HCT116 (cell line): ENCODE data around the gene KLHDC7A. TPM values are rescaled to one million over a fixed set of nuclear protein-coding genes. Genes with fewer than 3 reads are reported as not detected.

Source experiments
- ATAC-seq: fragments of 200-7000 bp; cut with Tn5 transposase; 2 replicates; pipeline ENCODE4 v1.9.1; 2020; ENCODE audit warnings: mild to moderate bottlenecking, moderate library complexity
- BruUV-seq: library from RNA; stranded (reverse); fragments of 400-500 nt; replicated peaks from 2 replicates; lab custom pipeline; 2021; lab: Mats Ljungman, UMichigan
- CTCF ChIA-PET: fragments of 300-600 bp; sonication (Branson Sonifier 250); formaldehyde crosslinking; loops from one replicate; lab custom pipeline; 2021; ENCODE audit warnings: antibody characterized with exemption; lab: Charles Lee
- POLR2A ChIA-PET: fragments of 300-600, 350-600 bp; sonication (Branson Sonifier 250); formaldehyde crosslinking; loops from one replicate; lab custom pipeline; 2021; ENCODE audit warnings: antibody characterized with exemption; lab: Charles Lee
- RAD21 ChIA-PET, 2 experiments: fragments of 300-600 bp; sonication (Branson Sonifier 250); formaldehyde crosslinking; loops; one replicate each; lab custom pipeline; 2023; ENCODE audit warnings: low total read pairs in 2 of 2; ENCODE audit not compliant: uncharacterized antibody in 2 of 2, unreplicated experiment in 2 of 2, low non-redundant PET in 1 of 2; lab: Charles Lee
- DNase-seq: peaks from one replicate; pipeline ENCODE4 v3.0.0-alpha.2; 2010; ENCODE audit warnings: low read depth, low spot score
- H2AFZ ChIP-seq: fragments of 200-600 bp; shearing (Covaris generic), sonication (generic); 2 replicates; pipeline ENCODE4 v1.6.1; 2017; ENCODE audit warnings: low read depth, mixed run types, mixed read lengths, antibody characterized with exemption, low read length; ENCODE audit not compliant: poor library complexity, severe bottlenecking
- H3K27ac ChIP-seq: 2 replicates; pipeline ENCODE4 v1.5.1; 2012; ENCODE audit warnings: low read depth, low read length
- H3K27me3 ChIP-seq: fragments of 200-600 bp; sonication (generic); 2 replicates; pipeline ENCODE4 v1.6.1; 2016; ENCODE audit warnings: mixed run types, low read length, mixed read lengths; ENCODE audit not compliant: insufficient read depth
- H3K36me3 ChIP-seq, 2 experiments: fragments of 200-500 bp in 1 of 2; fragments of 200-600 bp in 1 of 2; sonication (Bioruptor generic) in 1 of 2; sonication (generic) in 1 of 2; 2 replicates each; pipeline versions ENCODE4 v1.5.1 to v1.6.1; 2014 to 2016; ENCODE audit warnings: low read length in 2 of 2, inconsistent platforms in 1 of 2, mixed read lengths in 1 of 2, mixed run types in 1 of 2; ENCODE audit not compliant: insufficient read depth in 2 of 2, control insufficient read depth in 1 of 2
- H3K4me1 ChIP-seq, 2 experiments: fragments of 200-600 bp in 1 of 2; sonication (generic) in 1 of 2; 2 replicates each; pipeline versions ENCODE4 v1.5.1 to v1.6.1; 2012 to 2017; ENCODE audit warnings: low read length in 2 of 2, inconsistent platforms in 1 of 2, mild to moderate bottlenecking in 1 of 2, mixed read lengths in 1 of 2, mixed run types in 1 of 2, moderate library complexity in 1 of 2; ENCODE audit not compliant: insufficient read depth in 2 of 2, control insufficient read depth in 1 of 2
- H3K4me2 ChIP-seq: fragments of 200-600 bp; sonication (generic); 2 replicates; pipeline ENCODE4 v1.6.1; 2017; ENCODE audit warnings: mixed run types, low read length, mixed read lengths
- H3K4me3 ChIP-seq, 2 experiments: fragments of 200-600 bp in 1 of 2; sonication (generic) in 1 of 2; replicated peaks in 1 of 2; 2 replicates each; pipeline ENCODE4 v1.5.1; 2011 to 2016; ENCODE audit warnings: low read length in 2 of 2, control low read depth in 1 of 2, low read depth in 1 of 2, mild to moderate bottlenecking in 1 of 2, mixed read lengths in 1 of 2, mixed run types in 1 of 2
- H3K79me2 ChIP-seq: fragments of 200-600 bp; sonication (generic); 2 replicates; pipeline ENCODE4 v1.6.1; 2017; ENCODE audit warnings: mild to moderate bottlenecking, mixed run types, low read length, moderate library complexity, mixed read lengths; ENCODE audit not compliant: insufficient read depth
- H3K9ac ChIP-seq: fragments of 200-600 bp; sonication (generic); 2 replicates; pipeline ENCODE4 v1.6.1; 2016; ENCODE audit warnings: low read length, mixed read lengths
- H3K9me2 ChIP-seq: fragments of 200-600 bp; sonication (generic), shearing (Covaris generic); 2 replicates; pipeline ENCODE4 v1.6.1; 2017; ENCODE audit warnings: mixed run types, mild to moderate bottlenecking, moderate library complexity; ENCODE audit not compliant: insufficient read depth
- H3K9me3 ChIP-seq, 2 experiments: fragments of 200-500 bp in 1 of 2; fragments of 200-600 bp in 1 of 2; sonication (Bioruptor generic) in 1 of 2; sonication (generic) in 1 of 2; 2 replicates each; pipeline ENCODE4 v1.6.1; 2014 to 2017; ENCODE audit warnings: low read length in 2 of 2, mixed read lengths in 2 of 2, inconsistent platforms in 1 of 2, low read depth in 1 of 2, mild to moderate bottlenecking in 1 of 2, mixed run types in 1 of 2, moderate library complexity in 1 of 2; ENCODE audit not compliant: control insufficient read depth in 1 of 2, insufficient read depth in 1 of 2
- H4K20me1 ChIP-seq: fragments of 200-600 bp; sonication (generic), shearing (Covaris generic); 2 replicates; pipeline ENCODE4 v1.6.1; 2017; ENCODE audit warnings: mixed run types, mild to moderate bottlenecking, moderate library complexity; ENCODE audit not compliant: insufficient read depth
- CBX3 ChIP-seq: IDR thresholded peaks from 2 replicates; pipeline ENCODE4 v1.6.1; 2012; ENCODE audit warnings: low read depth
- EGR1 ChIP-seq: IDR thresholded peaks from 2 replicates; pipeline ENCODE4 v1.6.1; 2012; ENCODE audit warnings: low read depth
- EZH2 ChIP-seq: fragments of 200-600 bp; sonication (generic); IDR thresholded peaks from 2 replicates; pipeline ENCODE4 v1.6.1; 2017; ENCODE audit warnings: antibody characterized with exemption, mixed run types
- EZH2phosphoT487 ChIP-seq: fragments of 200-600 bp; IDR thresholded peaks from 2 replicates; pipeline ENCODE4 v1.6.1; 2018; ENCODE audit warnings: antibody characterized with exemption, borderline replicate concordance
- FOSL1 ChIP-seq: IDR thresholded peaks from 2 replicates; pipeline ENCODE4 v1.6.1; 2012; ENCODE audit warnings: low read depth
- JUND ChIP-seq: IDR thresholded peaks from 2 replicates; pipeline ENCODE4 v1.6.1; 2012
- POLR2A ChIP-seq: IDR thresholded peaks from 2 replicates; pipeline ENCODE4 v1.7.0; 2011; ENCODE audit warnings: borderline replicate concordance; ENCODE audit not compliant: insufficient read depth, insufficient read length; ENCODE audit errors: extremely low read depth
- POLR2AphosphoS5 ChIP-seq: IDR thresholded peaks from 2 replicates; pipeline ENCODE4 v1.6.1; 2011; ENCODE audit warnings: mild to moderate bottlenecking, low read depth, low read length, moderate library complexity
- RAD21 ChIP-seq: IDR thresholded peaks from 2 replicates; pipeline ENCODE4 v1.6.1; 2012; ENCODE audit warnings: low read depth, mild to moderate bottlenecking
- SIN3A ChIP-seq: IDR thresholded peaks from 2 replicates; pipeline ENCODE4 v1.6.1; 2012; ENCODE audit warnings: low read depth
- SRF ChIP-seq: IDR thresholded peaks from 2 replicates; pipeline ENCODE4 v1.6.1; 2012; ENCODE audit warnings: low read depth
- TCF7L2 ChIP-seq: IDR thresholded peaks from 2 replicates; pipeline ENCODE4 v1.7.0; 2011; ENCODE audit warnings: borderline replicate concordance, inconsistent platforms; ENCODE audit not compliant: insufficient read depth, insufficient read length; ENCODE audit errors: extremely low read depth
- YY1 ChIP-seq: IDR thresholded peaks from 2 replicates; pipeline ENCODE4 v1.6.1; 2011; ENCODE audit warnings: low read length, low read depth, moderate library complexity, mild to moderate bottlenecking; ENCODE audit not compliant: insufficient replicate concordance; ENCODE audit errors: extremely low read depth
- ZFX ChIP-seq: fragments of 450-650 bp; IDR thresholded peaks from 2 replicates; pipeline ENCODE4 v1.6.1; 2017
- ZNF274 ChIP-seq: fragments of 200-500 bp; sonication (Bioruptor generic); IDR thresholded peaks from 2 replicates; pipeline ENCODE4 v1.6.1; 2014; ENCODE audit warnings: mild to moderate bottlenecking, low read depth, low read length, inconsistent platforms
- intact Hi-C: fragments of 100-400 bp; cut with micrococcal nuclease; formaldehyde crosslinking; loops from 2 replicates; pipeline ENCODE4 v1.10.0; 2022
- total RNA-seq: library from RNA; stranded (reverse); gene quantifications from one replicate; pipeline ENCODE4 v1.2.1, GENCODE V29; 2021; ENCODE audit not compliant: unreplicated experiment
- TF ChIP-seq, protein P1 (sequence below): IDR thresholded peaks from 2 replicates; pipeline ENCODE4 v1.6.1; 2011; ENCODE audit warnings: mild to moderate bottlenecking, low read length, moderate library complexity; ENCODE audit not compliant: insufficient replicate concordance; ENCODE audit errors: extremely low read depth
- TF ChIP-seq, protein P2 (sequence below): IDR thresholded peaks from 2 replicates; pipeline ENCODE4 v1.6.1; 2012
- TF ChIP-seq, protein P3 (sequence below), 3 experiments: fragments of 200-600 bp in 1 of 3; sonication (generic) in 1 of 3; IDR thresholded peaks in 2 of 3; conservative IDR thresholded peaks in 1 of 3; 2 replicates each; pipeline ENCODE4 v1.5.1; 2012 to 2017; ENCODE audit warnings: low read depth in 2 of 3, low read length in 2 of 3, antibody characterized with exemption in 1 of 3, borderline replicate concordance in 1 of 3, control low read depth in 1 of 3, mild to moderate bottlenecking in 1 of 3, mixed read lengths in 1 of 3, mixed run types in 1 of 3, moderate library complexity in 1 of 3; ENCODE audit not compliant: insufficient read depth in 1 of 3
- TF ChIP-seq, protein P4 (sequence below): IDR thresholded peaks from 2 replicates; pipeline ENCODE4 v1.6.1; 2012; ENCODE audit warnings: low read depth
- TF ChIP-seq, protein P5 (sequence below): IDR thresholded peaks from 2 replicates; pipeline ENCODE4 v1.6.1; 2012

The KLHDC7A gene
- total RNA-seq, 1 experiment from 2014 or later = 0.30 TPM

DNA sequence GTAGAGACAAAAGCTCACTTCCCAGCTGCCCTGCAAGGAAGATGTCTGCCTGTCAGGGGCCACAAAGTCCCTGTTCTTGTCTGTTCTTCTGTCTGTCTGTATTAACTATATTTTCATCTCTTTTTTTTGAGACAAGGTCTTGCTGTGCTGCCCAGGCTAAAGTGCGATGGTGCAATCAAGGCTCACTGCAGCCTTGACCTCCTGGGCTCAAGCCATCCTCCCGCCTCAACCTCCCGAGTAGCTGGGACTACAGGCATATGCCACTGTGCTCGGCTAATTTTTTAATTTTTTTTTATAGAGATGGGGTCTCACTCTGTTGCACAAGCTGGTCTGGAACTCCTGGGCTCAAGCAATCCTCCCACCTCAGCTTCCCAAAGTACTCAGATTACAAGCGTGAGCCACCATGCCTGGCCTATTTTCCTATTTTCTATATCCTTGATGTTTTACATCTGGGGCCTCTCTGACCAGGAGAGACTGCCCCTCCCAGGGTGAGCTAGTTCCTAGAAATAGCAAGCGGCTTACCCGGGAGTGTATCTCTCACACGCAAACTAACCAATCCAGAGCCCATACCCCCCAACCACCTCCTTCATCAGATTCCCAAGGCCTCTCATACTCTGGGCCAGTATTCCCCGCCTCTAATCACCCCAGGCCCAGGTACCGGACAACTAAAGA lies 5.4 kb upstream of the KLHDC7A start:
- Histone ChIP-seq H3K4me2 (no peak overlapping the region), H3K9ac (no peak overlapping the region), H3K27me3 (0 out of 2 replicates have a peak, but pooled peaks cover 7% of the 10 kb centered on the region), H3K36me3 (no peaks in the 10 kb centered on the region), H3K27ac (no peak overlapping the region), H4K20me1 (no peaks in the 10 kb centered on the region), H3K79me2 (no peaks in the 10 kb centered on the region), H3K4me3 (no peak overlapping the region), H2AFZ (no peak overlapping the region), H3K9me3 (no peaks in the 10 kb centered on the region), H3K4me1 (peaks cover 7% of the 10 kb centered on the region in 2 experiments; a peak in 3 of 4 replicates), H3K9me2 (no peaks in the 10 kb centered on the region)
- ChIA-PET POLR2A (no interaction called here), RAD21 (no interaction called here)
- ATAC-seq = no peak
- no TSS peak for BruUV-seq
- intact Hi-C loops = no loop called here
- no peak for TF ChIP-seq JUND
- TF ChIP-seq, protein P1, sequence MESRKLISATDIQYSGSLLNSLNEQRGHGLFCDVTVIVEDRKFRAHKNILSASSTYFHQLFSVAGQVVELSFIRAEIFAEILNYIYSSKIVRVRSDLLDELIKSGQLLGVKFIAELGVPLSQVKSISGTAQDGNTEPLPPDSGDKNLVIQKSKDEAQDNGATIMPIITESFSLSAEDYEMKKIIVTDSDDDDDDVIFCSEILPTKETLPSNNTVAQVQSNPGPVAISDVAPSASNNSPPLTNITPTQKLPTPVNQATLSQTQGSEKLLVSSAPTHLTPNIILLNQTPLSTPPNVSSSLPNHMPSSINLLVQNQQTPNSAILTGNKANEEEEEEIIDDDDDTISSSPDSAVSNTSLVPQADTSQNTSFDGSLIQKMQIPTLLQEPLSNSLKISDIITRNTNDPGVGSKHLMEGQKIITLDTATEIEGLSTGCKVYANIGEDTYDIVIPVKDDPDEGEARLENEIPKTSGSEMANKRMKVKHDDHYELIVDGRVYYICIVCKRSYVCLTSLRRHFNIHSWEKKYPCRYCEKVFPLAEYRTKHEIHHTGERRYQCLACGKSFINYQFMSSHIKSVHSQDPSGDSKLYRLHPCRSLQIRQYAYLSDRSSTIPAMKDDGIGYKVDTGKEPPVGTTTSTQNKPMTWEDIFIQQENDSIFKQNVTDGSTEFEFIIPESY = no peak
- TF ChIP-seq CBX3 = no peak
- TF ChIP-seq, protein P2, sequence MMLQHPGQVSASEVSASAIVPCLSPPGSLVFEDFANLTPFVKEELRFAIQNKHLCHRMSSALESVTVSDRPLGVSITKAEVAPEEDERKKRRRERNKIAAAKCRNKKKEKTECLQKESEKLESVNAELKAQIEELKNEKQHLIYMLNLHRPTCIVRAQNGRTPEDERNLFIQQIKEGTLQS = no peak
- no peak for TF ChIP-seq POLR2A
- no peak for TF ChIP-seq POLR2AphosphoS5
- TF ChIP-seq SIN3A = no peak
- TF ChIP-seq, protein P3, sequence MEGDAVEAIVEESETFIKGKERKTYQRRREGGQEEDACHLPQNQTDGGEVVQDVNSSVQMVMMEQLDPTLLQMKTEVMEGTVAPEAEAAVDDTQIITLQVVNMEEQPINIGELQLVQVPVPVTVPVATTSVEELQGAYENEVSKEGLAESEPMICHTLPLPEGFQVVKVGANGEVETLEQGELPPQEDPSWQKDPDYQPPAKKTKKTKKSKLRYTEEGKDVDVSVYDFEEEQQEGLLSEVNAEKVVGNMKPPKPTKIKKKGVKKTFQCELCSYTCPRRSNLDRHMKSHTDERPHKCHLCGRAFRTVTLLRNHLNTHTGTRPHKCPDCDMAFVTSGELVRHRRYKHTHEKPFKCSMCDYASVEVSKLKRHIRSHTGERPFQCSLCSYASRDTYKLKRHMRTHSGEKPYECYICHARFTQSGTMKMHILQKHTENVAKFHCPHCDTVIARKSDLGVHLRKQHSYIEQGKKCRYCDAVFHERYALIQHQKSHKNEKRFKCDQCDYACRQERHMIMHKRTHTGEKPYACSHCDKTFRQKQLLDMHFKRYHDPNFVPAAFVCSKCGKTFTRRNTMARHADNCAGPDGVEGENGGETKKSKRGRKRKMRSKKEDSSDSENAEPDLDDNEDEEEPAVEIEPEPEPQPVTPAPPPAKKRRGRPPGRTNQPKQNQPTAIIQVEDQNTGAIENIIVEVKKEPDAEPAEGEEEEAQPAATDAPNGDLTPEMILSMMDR (IDR thresholded peaks at IDR 0.05 in 2 of 3, conservative IDR thresholded peaks at IDR 0.05 in 1 of 3; ENCODE audit: borderline replicate concordance in 1 of 3, insufficient read depth in 1 of 3, low read depth in 2 of 3, low read length in 2 of 3) = no peak
- no peak for TF ChIP-seq ZNF274
- no peak for TF ChIP-seq EZH2
- no peak for TF ChIP-seq ZFX
- TF ChIP-seq EGR1 = no peak
- TF ChIP-seq YY1 = no peak
- TF ChIP-seq, protein P4, sequence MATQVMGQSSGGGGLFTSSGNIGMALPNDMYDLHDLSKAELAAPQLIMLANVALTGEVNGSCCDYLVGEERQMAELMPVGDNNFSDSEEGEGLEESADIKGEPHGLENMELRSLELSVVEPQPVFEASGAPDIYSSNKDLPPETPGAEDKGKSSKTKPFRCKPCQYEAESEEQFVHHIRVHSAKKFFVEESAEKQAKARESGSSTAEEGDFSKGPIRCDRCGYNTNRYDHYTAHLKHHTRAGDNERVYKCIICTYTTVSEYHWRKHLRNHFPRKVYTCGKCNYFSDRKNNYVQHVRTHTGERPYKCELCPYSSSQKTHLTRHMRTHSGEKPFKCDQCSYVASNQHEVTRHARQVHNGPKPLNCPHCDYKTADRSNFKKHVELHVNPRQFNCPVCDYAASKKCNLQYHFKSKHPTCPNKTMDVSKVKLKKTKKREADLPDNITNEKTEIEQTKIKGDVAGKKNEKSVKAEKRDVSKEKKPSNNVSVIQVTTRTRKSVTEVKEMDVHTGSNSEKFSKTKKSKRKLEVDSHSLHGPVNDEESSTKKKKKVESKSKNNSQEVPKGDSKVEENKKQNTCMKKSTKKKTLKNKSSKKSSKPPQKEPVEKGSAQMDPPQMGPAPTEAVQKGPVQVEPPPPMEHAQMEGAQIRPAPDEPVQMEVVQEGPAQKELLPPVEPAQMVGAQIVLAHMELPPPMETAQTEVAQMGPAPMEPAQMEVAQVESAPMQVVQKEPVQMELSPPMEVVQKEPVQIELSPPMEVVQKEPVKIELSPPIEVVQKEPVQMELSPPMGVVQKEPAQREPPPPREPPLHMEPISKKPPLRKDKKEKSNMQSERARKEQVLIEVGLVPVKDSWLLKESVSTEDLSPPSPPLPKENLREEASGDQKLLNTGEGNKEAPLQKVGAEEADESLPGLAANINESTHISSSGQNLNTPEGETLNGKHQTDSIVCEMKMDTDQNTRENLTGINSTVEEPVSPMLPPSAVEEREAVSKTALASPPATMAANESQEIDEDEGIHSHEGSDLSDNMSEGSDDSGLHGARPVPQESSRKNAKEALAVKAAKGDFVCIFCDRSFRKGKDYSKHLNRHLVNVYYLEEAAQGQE = no peak
- no peak for TF ChIP-seq EZH2phosphoT487
- no peak for TF ChIP-seq RAD21
- TF ChIP-seq TCF7L2 = no peak
- TF ChIP-seq, protein P5, sequence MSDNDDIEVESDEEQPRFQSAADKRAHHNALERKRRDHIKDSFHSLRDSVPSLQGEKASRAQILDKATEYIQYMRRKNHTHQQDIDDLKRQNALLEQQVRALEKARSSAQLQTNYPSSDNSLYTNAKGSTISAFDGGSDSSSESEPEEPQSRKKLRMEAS = no peak
- TF ChIP-seq FOSL1 = no peak
- no peak for TF ChIP-seq SRF
- TF ChIP-seq, all 23 proteins: peak for 0
- no peak for DNase-seq
- CTCF ChIA-PET = interaction anchor here (1.0 kb wide), 1 partner anchor 106 kb away, joined by 3 read pairs; no protein-coding TSS in a partner anchor
